T47D (cell line): ENCODE measurements around the gene CCDC43.
"Not testable (repeated sequence)": the region's sequence is repeated elsewhere in the genome, so short reads cannot be mapped to it uniquely, and the experiment has no call there.

Experiments
- DNase-seq, 2 experiments: peaks; one replicate each; pipeline versions ENCODE4 v3.0.0 to v3.0.0-alpha.2; 2011 to 2012; ENCODE audit warnings: low read depth in 1 of 2, low spot score in 1 of 2
- JUND ChIP-seq: IDR thresholded peaks from 2 replicates; pipeline ENCODE4 v1.6.1; 2012; ENCODE audit warnings: low read depth
- in situ Hi-C: cut with HindIII; loops from 2 replicates; pipeline ENCODE4 v1.10.0; 2016; ENCODE audit warnings: low sequenced_read_pairs, low pct_unique_long_range_greater_than_20kb

Gene CCDC43

GRCh38 chr17:44689477-44690217, at the start of gene CCDC43:
CCDC43 (minus strand) TSS chr17:44689776; CDS start chr17:44689753, 23 bp downstream.
- TF ChIP-seq JUND, result no peak
- in situ Hi-C loops, result no loop called here
- DNase-seq, result peak; percentile 93 to 94

GRCh38 chr17:44738214-44738906, 48.8 kb upstream of the CCDC43 start:
- DNase-seq, result no peak
- TF ChIP-seq JUND, result no peak
- in situ Hi-C loops, result no loop called here

- no peak for TF ChIP-seq JUND
- DNase-seq, result no peak
- in situ Hi-C loops, result no loop called here
Observed at GRCh38 chr17:44736551-44737240, 47.1 kb upstream of the CCDC43 start.

- TF ChIP-seq JUND, result no peak
- DNase-seq, result no peak
- in situ Hi-C loops, result no loop called here
Observed at GRCh38 chr17:44734272-44734671, 44.7 kb upstream of the CCDC43 start.

- DNase-seq, result peak in 1 of 2 experiments; percentile 47
- no peak for TF ChIP-seq JUND
- in situ Hi-C loops, result no loop called here
Observed at GRCh38 chr17:44733753-44734152, 44.2 kb upstream of the CCDC43 start.

- DNase-seq, in situ Hi-C loops: not testable (repeated sequence)
Observed at GRCh38 chr17:44726121-44726520, 36.5 kb upstream of the CCDC43 start.

- no peak for TF ChIP-seq JUND
- in situ Hi-C loops, result no loop called here
- no peak for DNase-seq
Observed at GRCh38 chr17:44722254-44722653, 32.7 kb upstream of the CCDC43 start.

GRCh38 chr17:44719444-44719843, 29.9 kb upstream of the CCDC43 start:
- no peak for DNase-seq

GRCh38 chr17:44708401-44709263, 19.1 kb upstream of the CCDC43 start, which contains the start of gene DBF4B:
DBF4B (plus strand) TSS chr17:44708665; CDS start chr17:44708821, 156 bp downstream.
- in situ Hi-C loops, result no loop called here
- TF ChIP-seq JUND, result no peak

More at GRCh38 chr17:44719444-44719843, 29.9 kb upstream of the CCDC43 start:
- no peak for TF ChIP-seq JUND
- in situ Hi-C loops, result no loop called here

GRCh38 chr17:44707755-44708400, 18.3 kb upstream of the CCDC43 start:
- in situ Hi-C loops, result no loop called here
- no peak for TF ChIP-seq JUND
- peak in 1 of 2 experiments; percentile 7 for DNase-seq

More at GRCh38 chr17:44708401-44709263, 19.1 kb upstream of the CCDC43 start, which contains the start of gene DBF4B:
- peak; percentile 89 to 96 for DNase-seq

- DNase-seq, in situ Hi-C loops: not testable (repeated sequence)
Observed at GRCh38 chr17:44700288-44700687, 10.7 kb upstream of the CCDC43 start.
